GM19395 (cell line): ENCODE measurements around the gene ADGRD1.

Experiments used
- ATAC-seq: cut with Tn5 transposase; IDR thresholded peaks from one replicate; pipeline ENCODE4 v1.9.1; 2021; ENCODE audit warnings: mild to moderate bottlenecking, moderate library complexity; ENCODE audit not compliant: unreplicated experiment

The ADGRD1 gene

GRCh38 chr12:130965214-130965613, 11.5 kb downstream of the ADGRD1 start:
- no peak for ATAC-seq

- ATAC-seq = no peak
Measured at GRCh38 chr12:130965668-130966067, 12.0 kb downstream of the ADGRD1 start.

DNA sequence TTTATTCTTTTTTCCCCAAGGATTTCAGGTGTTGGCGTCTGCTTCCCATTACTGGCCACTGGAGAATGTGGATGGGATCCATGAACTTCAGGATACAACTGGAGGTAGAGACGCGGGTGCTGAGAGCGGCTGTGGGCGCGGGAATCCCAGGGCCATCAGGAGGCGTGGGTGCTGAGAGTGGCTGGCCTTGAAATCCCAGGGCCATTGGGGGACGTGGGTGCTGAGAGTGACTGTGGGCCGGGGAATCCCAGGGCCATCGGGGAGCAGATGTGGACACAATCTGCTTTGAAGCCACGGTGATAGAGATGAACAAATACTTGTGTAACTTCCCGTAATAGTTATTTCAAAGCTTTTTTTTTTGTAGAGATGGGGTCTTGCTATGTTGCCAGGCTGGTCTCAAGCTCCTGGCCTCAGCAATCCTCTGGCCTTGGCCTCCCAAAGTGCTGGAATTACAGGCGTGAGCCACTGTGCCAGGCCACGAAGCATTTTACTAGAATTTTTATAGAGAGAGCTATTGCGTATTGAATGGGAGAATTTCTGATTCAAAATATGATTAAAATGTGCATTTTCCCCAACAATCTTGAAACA, 12.8 kb downstream of the ADGRD1 start:
- ATAC-seq = no peak

GRCh38 chr12:130967636-130968035, 13.9 kb downstream of the ADGRD1 start:
- ATAC-seq = no peak

DNA sequence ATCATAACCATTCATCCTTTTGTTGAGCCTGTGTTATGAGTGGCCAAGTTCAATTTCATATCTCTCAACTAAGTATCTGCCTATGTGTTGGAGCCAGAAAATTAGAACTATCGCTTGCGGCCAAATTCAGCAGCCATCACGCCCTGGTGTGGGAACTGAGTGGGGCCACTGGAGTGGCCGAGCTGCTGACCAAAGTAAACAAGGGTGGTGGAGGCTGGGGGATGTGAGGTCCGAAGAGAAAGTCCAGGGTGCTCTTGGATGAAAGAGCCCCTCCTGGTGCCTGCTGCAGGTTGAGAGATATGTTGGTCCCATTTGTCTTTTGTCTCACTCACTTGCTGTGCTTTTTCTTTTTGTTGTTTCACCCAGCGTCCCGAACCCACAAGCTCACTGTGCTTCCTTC, 14.9 kb downstream of the ADGRD1 start:
- no peak for ATAC-seq

DNA sequence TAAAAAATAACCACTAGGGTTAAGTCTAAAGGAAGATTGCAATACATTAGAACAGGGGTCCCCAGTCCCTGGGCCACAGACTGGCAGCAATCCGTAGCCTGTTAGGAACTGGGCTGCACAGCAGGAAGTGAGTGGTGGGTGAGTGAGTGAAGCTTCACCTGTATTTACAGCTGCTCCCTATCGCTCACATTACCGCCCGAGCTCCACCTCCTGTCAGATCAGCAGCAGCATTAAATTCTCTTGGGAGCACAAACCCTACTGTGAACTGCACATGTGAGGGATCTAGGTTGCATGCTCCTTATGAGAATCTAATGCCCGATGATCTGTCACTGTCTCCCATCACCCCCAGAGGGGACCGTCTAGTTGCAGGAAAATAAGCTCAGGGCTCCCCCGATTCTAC, 15.5 kb downstream of the ADGRD1 start:
- no peak for ATAC-seq

- no peak for ATAC-seq
Measured at GRCh38 chr12:130970165-130970907, 16.6 kb downstream of the ADGRD1 start.

DNA sequence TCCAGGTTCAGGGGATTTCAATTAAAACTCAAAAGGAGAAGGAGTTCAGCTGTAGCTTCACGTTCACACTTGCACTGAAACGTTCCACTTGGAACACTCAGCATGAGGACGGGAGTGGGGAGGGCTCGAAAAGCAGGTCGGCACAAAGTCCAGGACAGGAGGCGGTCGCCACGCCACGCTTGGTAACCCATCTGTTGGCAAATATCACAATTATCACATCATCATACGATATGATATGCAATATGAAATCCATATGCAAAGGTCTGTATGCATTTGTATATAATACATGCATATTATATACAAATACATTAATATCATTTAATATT, 17.2 kb downstream of the ADGRD1 start:
- ATAC-seq = no peak

- ATAC-seq = no peak
Measured at GRCh38 chr12:130971925-130972585, 18.3 kb downstream of the ADGRD1 start.

DNA sequence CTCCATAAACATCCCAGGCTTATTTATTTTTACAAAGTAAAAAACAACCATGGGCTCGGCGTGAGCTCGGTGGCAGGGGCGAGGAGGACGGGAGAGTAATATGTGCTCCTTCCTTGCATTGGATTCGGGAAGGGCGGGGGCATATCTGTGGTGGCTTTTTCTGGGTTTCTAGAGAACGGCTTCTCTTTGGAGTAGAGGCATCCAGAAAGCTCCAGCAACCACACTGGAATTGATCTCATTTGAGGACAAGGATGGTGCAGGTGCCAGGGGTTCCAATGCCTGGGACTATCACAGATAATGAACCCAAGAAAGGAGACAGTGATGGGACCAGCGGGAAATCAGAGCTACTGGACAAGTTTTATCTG, 18.9 kb downstream of the ADGRD1 start:
- no peak for ATAC-seq

- ATAC-seq = no peak
Measured at GRCh38 chr12:130973109-130973508, 19.4 kb downstream of the ADGRD1 start.

GRCh38 chr12:130973906-130974305, 20.2 kb downstream of the ADGRD1 start:
- no peak for ATAC-seq

- no peak for ATAC-seq
Measured at GRCh38 chr12:130975116-130975515, 21.4 kb downstream of the ADGRD1 start.

DNA sequence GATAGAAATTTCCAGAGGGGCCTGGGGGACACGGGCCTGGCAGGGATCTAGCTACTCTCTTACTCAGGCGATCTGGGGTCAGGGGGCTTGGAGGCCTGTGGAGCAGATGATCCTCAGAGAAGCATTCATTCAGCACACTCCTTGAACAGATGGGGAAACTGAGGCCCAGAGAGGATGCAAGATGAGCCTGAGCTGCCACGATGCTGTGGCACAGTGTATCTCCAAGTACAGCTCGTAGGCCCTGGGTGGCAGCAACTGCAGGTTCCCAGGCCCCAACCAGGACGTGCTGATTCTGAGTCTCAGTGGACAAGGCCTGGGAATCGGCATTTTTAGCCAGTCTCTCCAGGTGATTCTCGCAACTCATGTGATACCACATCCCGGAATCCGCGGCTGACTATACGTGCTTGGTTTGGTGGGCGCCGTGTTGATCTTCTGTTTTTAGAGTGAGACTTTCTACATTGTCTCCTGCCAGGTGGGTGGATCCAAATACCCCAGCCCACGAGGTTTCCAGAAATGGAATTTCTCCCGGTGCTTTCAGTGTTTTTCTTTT, 22.5 kb downstream of the ADGRD1 start:
- no peak for ATAC-seq

DNA sequence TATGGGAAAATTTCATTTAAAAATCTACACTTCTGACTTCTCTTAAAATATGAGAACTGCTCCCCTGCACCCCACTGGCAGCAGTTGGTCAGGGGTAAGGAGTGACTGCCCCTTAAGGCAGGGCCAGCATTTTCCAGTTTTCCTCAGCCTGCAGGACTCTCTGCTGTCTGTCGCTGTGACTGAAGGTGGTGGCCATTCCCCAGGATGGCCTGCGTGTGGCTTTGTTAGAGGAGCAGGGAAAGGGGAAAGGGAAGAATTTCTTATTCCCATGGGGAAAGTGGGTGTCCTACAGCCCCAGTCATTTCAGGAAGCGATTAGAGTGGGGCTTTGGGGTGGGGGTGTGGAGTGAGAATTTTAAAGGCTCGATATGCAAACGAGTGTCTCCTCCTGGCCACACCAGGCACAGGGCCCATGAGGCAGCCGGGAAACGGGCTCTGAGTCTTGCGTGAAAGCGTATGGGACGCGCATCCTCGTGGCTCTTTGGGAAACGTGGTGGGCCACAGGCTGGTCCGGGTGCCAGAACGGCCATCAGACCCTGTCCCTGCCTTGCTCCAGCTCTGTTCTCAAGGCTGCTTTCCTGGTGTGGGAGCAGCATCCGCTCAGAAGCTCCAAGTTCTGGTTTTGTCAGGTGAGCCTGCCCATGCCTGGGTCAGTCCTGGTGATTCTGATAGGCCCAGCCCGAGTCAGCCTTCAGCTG, 23.5 kb downstream of the ADGRD1 start:
- ATAC-seq = no peak

- ATAC-seq = no peak
Measured at GRCh38 chr12:130977743-130978095, 24.0 kb downstream of the ADGRD1 start.

DNA sequence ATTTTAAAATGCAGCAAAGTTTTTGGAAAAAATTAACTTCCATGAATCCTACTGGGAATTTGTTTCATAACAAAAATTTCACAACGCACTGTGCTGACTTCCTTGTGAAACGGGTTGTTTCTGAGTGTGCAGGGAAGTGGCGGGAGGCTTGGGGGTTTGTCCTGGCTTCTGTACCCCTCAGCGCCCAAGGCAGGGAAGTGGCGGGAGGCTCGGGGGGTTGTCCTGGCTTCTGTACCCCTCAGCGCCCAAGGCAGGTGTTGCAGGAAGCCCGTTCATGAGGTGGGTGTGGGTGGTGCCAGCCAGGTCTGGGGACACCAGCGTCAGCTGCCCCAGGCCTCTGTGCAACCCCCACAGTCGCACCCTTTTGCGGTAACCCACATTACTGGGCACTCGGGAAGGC, 25.1 kb downstream of the ADGRD1 start:
- ATAC-seq = no peak

GRCh38 chr12:130981074-130981742, 27.5 kb downstream of the ADGRD1 start:
- ATAC-seq = no peak

DNA sequence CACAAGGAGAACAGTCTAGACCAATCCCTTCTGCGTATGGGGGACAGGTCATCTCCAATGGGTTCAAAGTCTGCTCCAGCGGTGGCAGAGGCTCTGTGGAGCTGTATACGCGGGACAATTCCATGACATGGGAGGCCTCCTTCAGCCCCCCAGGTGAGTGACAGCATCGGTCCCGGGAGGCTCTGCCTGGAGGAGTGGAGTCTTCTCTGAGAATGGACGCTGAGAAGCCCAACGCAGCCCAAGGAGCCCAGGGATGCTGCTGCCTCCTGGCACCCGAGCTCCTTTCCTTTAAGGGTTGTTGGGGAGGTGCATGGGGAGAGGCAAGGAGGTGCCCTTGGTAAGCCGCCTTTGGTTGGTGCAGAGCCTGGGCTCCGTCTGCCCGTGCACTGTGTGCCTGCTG, 28.2 kb downstream of the ADGRD1 start:
- no peak for ATAC-seq

DNA sequence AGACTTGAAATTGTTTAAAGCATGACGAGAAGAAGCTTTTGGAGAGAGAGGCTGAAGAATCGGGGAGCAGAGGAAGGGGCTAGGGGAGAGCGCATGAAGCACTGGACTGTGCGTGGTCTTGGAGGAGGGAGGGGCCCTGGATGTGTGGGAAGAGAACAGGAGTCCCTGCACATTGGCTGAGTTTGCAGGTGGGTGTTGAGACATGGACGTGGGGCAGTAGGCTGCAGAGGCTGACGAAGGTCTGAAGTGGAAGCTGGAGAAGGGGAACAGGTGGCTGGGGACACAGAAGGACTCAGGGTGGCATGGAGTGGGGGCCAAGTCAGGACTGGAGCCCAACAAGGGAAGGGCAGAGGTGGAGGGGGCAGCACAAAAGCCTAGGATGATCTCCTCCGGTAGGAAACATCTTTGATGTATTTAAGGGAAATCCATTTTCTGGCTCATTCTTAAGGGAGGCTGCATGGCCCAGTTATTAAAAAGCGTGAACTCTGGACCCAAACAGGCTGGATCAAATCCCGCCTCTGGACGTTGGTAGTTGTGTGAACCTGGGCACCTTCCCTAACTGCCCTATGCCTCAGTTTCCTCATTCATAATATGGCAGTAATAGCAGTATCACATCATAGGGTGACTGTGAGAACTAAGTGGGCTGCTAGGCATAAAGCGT, 29.0 kb downstream of the ADGRD1 start:
- ATAC-seq = no peak
